Smooth muscle cell (in vitro differentiated cells): Measurements from ENCODE around the gene PLAGL1. TPM values are rescaled to one million over a fixed set of nuclear protein-coding genes. Genes with fewer than 3 reads are reported as not detected.

Experiments used
- DNase-seq: peaks from one replicate; lab custom pipeline; 2025; ENCODE audit not compliant: unreplicated experiment; lab: John Stamatoyannopoulos, UW
- H2AFZ ChIP-seq: fragments of 200-600 bp; sonication (generic); 2 replicates; pipeline ENCODE4 v1.6.0; 2016; ENCODE audit warnings: antibody characterized with exemption, low read depth, mild to moderate bottlenecking
- H3F3A ChIP-seq: fragments of 200-600 bp; sonication (generic); 2 replicates; pipeline ENCODE4 v1.6.0; 2017; ENCODE audit warnings: antibody characterized with exemption, low read depth
- H3K27ac ChIP-seq: fragments of 200-600 bp; sonication (generic); 2 replicates; pipeline ENCODE4 v1.5.1; 2016; ENCODE audit warnings: low read depth, mild to moderate bottlenecking
- H3K27me3 ChIP-seq: fragments of 200-600 bp; sonication (generic); 2 replicates; pipeline ENCODE4 v1.6.1; 2016; ENCODE audit warnings: low read depth, mild to moderate bottlenecking
- H3K36me3 ChIP-seq: fragments of 200-600 bp; sonication (generic); 2 replicates; pipeline ENCODE4 v1.5.1; 2016; ENCODE audit warnings: low read depth
- H3K4me1 ChIP-seq: fragments of 200-600 bp; sonication (generic); 2 replicates; pipeline ENCODE4 v1.5.1; 2016; ENCODE audit warnings: low read depth
- H3K4me2 ChIP-seq: fragments of 200-600 bp; sonication (generic); 2 replicates; pipeline ENCODE4 v1.6.0; 2016; ENCODE audit warnings: mild to moderate bottlenecking
- H3K4me3 ChIP-seq: fragments of 200-600 bp; sonication (generic); 2 replicates; pipeline ENCODE4 v1.5.1; 2016; ENCODE audit warnings: mild to moderate bottlenecking
- H3K79me2 ChIP-seq: fragments of 200-600 bp; sonication (generic); 2 replicates; pipeline ENCODE4 v1.6.0; 2016; ENCODE audit warnings: low read depth, mild to moderate bottlenecking
- H3K9ac ChIP-seq: fragments of 200-600 bp; sonication (generic); 2 replicates; pipeline ENCODE4 v1.6.0; 2016; ENCODE audit warnings: low read depth
- H3K9me3 ChIP-seq: fragments of 200-600 bp; sonication (generic); replicated peaks from 2 replicates; pipeline ENCODE4 v1.5.1; 2016; ENCODE audit warnings: low read depth
- H4K20me1 ChIP-seq: fragments of 200-600 bp; sonication (generic); 2 replicates; pipeline ENCODE4 v1.6.0; 2016; ENCODE audit warnings: low read depth
- WGBS: methylation state at CpG from one replicate; pipeline ENCODE4 v1.1.7; 2016; ENCODE audit warnings: low lambda C conversion rate; 5-methylcytosine and 5-hydroxymethylcytosine counted together
- polyA plus RNA-seq: library from polyadenylated mRNA; unstranded; fragments of >200 nt; fragmentation: Nextera tagmentation; extraction: Ambion mirVana; gene quantifications from 2 replicates; pipeline ENCODE4 v1.2.1, GENCODE V29; 2016
- total RNA-seq: library from RNA; depleted of rRNA; stranded (reverse); fragments of >200 nt; gene quantifications from 2 replicates; pipeline ENCODE4 v1.2.3, GENCODE V29; 2014
- TF ChIP-seq, protein P1 (sequence below): fragments of 200-600 bp; sonication (generic); IDR thresholded peaks from 2 replicates; pipeline ENCODE4 v1.5.1; 2017; ENCODE audit warnings: borderline replicate concordance, mild to moderate bottlenecking, antibody characterized with exemption; ENCODE audit not compliant: insufficient read depth, poor library complexity, severe bottlenecking

PLAGL1 gene
- total and polyA plus RNA-seq, 2 experiments from 2014 or later: 99.7 to 130 TPM

DNA sequence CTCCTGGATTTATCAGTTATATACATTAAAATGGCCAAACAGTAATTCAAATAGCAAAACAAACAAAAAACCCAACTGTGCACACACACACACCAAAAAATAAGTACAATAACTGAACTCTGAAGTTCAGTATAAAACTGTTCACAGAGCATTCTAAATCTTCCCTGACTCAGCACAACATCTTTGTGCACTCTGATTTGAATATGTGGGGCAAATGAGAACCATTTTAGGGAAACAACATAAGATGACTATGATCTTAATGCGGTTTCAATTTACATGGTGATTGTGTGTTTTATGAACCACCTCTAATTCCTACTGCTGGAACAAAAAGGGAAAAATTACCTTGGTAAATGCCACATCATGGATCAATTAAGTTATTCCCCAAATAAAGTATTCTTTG is 41.7 kb downstream of the PLAGL1 start:
- H3F3A ChIP-seq: no peaks in the 10 kb centered on the region
- peaks cover 3% of the 10 kb centered on the region for H4K20me1 ChIP-seq
- H3K79me2 ChIP-seq: no peaks in the 10 kb centered on the region
- H2AFZ ChIP-seq: peak overlapping the region; percentile 2
- H3K27ac ChIP-seq: peak overlapping the region; percentile 47
- H3K4me1 ChIP-seq: peaks cover 84% of the 10 kb centered on the region
- no peak overlapping the region for H3K9ac ChIP-seq
- H3K27me3 ChIP-seq: no peaks in the 10 kb centered on the region
- peak overlapping the region; percentile 62 for H3K4me2 ChIP-seq
- TF ChIP-seq, protein P1, sequence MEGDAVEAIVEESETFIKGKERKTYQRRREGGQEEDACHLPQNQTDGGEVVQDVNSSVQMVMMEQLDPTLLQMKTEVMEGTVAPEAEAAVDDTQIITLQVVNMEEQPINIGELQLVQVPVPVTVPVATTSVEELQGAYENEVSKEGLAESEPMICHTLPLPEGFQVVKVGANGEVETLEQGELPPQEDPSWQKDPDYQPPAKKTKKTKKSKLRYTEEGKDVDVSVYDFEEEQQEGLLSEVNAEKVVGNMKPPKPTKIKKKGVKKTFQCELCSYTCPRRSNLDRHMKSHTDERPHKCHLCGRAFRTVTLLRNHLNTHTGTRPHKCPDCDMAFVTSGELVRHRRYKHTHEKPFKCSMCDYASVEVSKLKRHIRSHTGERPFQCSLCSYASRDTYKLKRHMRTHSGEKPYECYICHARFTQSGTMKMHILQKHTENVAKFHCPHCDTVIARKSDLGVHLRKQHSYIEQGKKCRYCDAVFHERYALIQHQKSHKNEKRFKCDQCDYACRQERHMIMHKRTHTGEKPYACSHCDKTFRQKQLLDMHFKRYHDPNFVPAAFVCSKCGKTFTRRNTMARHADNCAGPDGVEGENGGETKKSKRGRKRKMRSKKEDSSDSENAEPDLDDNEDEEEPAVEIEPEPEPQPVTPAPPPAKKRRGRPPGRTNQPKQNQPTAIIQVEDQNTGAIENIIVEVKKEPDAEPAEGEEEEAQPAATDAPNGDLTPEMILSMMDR: no peak
- no peak for DNase-seq
- no peaks in the 10 kb centered on the region for H3K36me3 ChIP-seq
- no peaks in the 10 kb centered on the region for H3K9me3 ChIP-seq
- WGBS: 78% methylated on average over 1 of the region's 1 CpG
- no peak overlapping the region for H3K4me3 ChIP-seq

DNA sequence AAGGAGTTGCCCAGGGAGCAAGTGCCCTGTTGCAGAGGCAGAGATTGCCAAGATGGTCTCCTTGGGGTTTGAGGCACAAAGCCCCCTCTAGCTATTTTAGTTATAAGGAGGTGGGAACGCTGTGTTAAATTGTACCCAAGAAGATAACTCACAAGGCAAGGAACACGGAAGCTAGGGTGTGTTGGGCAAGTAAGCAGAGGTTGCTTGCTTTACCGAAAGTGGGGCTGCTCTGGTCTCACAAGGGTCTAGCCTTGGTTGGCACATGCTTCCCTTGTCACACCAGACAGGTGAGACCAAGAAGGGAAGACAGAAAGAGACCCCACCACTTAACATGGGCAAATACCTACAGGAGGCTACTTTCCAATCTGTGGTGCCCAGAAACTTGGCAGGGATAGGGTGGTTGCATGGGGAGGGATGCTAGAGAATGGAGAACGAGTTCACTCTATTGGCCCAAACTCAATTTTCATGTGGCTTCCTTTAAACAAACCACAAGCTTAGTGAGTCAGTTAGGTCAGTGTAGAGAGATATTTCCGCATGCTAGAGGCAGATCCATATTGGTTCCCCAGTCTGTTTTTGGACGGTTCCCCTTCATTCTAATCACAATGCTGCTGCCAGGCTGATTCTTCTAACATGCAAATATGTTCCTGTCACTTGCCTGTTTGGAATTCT is 42.4 kb downstream of the PLAGL1 start:
- peaks cover 82% of the 10 kb centered on the region for H3K4me1 ChIP-seq
- H4K20me1 ChIP-seq: peaks cover 3% of the 10 kb centered on the region
- H3K27ac ChIP-seq: peak overlapping the region; percentile 47
- H3K4me3 ChIP-seq: no peak overlapping the region
- WGBS: 40% methylated on average over 6 of the region's 6 CpGs
- H2AFZ ChIP-seq: peak overlapping the region; percentile 2
- H3K9me3 ChIP-seq: no peaks in the 10 kb centered on the region
- no peak overlapping the region for H3K9ac ChIP-seq
- H3K79me2 ChIP-seq: no peaks in the 10 kb centered on the region
- H3F3A ChIP-seq: no peaks in the 10 kb centered on the region
- no peaks in the 10 kb centered on the region for H3K27me3 ChIP-seq
- TF ChIP-seq, protein P1: no peak
- DNase-seq: no peak
- H3K36me3 ChIP-seq: no peaks in the 10 kb centered on the region
- peak overlapping the region; percentile 62 for H3K4me2 ChIP-seq

DNA sequence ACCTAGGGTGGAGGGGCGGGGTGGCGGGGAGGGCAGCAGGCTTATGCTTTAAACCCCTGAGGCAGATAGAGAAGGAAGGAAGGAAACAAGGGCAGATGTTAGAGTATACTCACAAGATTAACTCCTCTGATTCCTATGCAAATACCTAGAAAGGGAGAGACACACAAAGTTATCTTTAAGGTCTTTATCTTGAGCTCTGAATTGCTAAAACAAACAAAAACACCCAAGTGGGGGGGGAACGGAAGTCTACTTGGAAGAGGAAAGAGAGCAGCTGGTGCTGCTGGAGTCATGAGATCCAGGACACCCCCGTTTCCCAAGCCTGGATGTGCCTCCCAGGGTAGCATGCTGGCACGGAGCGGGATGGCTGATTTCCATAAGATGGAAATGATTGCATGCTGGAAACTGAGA is 43.4 kb downstream of the PLAGL1 start:
- DNase-seq: no peak
- Histone ChIP-seq H3K27ac (peak overlapping the region; percentile 7), H4K20me1 (peaks cover 3% of the 10 kb centered on the region), H3K4me1 (peaks cover 82% of the 10 kb centered on the region), H3K9me3 (no peaks in the 10 kb centered on the region), H3K4me3 (no peak overlapping the region), H3K79me2 (no peaks in the 10 kb centered on the region), H2AFZ (no peak overlapping the region), H3K36me3 (no peaks in the 10 kb centered on the region), H3K4me2 (peak overlapping the region; percentile 22), H3F3A (peaks cover 2% of the 10 kb centered on the region), H3K27me3 (no peaks in the 10 kb centered on the region), H3K9ac (no peak overlapping the region)
- WGBS: 13% methylated on average over 6 of the region's 6 CpGs
- TF ChIP-seq, protein P1: no peak
